GM19099 (cell line): Measurements from ENCODE around the gene BTBD18.

ENCODE experiments used
- POLR2A ChIP-seq: IDR thresholded peaks from 3 replicates; pipeline ENCODE4 v1.6.1; 2011; ENCODE audit warnings: low read depth; ENCODE audit not compliant: insufficient read length; ENCODE audit errors: extremely low read depth

Gene BTBD18

GRCh38 chr11:57762235-57762861 lies 10.7 kb upstream of the BTBD18 start:
- TF ChIP-seq POLR2A = no peak

DNA sequence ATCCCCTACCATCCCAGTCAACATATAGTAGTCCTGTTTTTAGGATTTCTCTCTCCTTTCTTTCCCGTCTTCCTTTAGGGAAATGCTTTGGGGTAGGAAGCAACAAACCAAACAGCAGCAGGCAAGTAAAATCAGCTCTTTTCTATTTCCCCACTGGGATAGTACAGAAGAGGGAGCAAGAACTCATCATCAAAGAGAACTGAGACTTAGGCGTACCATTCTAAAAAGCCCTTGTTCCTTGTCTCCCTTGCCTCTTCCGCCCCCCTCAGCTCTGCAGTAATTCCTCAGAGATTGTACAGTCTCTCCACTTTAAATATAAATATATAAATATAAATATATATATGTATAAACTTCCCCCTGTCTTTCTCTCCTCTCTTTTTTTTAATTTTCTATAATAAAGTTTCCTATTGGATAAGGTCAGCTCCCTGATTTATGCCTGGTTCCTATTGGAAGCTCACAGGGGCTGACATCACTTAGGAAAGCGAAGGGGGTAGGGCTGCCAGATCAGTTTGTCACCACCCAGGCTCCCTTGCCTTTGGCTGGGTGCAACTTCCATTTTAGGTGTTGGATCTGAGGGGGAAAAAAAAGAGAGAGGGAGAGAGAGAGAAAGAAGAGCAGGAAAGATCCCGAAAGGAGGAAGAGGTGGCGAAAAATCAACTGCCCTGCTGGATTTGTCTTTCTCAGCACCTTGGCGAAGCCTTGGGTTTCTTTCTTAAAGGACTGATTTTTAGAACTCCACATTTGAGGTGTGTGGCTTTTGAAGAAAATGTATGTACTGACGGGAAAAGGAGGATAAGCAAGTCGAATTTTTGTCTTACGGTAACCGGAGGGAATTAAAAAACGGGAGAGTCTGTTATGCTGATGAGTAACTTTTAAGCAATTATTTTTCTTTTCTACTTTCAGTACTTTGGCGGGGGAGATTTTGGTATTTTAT lies 9.9 kb upstream of the BTBD18 start, which contains the start of gene CTNND1:
Gene CTNND1, plus strand, starts transcription at position 502 of the 934 bp plus-strand sequence. CDS start 29,677 bp downstream, outside the sequence.
- TF ChIP-seq POLR2A = peak; percentile 60

DNA sequence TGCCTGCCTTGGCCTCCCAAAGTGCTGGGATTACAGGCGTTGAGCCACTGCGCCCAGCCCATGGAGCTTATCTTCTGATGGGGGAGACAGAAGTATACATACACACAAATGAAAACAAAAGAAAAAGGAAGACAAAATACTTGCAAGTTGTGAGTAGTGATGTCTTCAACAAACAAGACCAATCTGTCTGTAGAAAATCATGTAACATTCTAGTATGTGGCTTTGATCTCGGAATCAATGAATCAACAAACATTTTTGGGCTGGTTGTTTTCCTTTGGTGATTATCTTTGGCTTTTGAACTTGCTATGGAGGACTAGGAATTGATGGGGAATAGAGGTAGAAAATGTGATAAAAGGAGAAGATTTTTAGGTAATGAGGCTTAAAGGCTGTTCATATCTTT lies 6.6 kb upstream of the BTBD18 start:
- TF ChIP-seq POLR2A = no peak

DNA sequence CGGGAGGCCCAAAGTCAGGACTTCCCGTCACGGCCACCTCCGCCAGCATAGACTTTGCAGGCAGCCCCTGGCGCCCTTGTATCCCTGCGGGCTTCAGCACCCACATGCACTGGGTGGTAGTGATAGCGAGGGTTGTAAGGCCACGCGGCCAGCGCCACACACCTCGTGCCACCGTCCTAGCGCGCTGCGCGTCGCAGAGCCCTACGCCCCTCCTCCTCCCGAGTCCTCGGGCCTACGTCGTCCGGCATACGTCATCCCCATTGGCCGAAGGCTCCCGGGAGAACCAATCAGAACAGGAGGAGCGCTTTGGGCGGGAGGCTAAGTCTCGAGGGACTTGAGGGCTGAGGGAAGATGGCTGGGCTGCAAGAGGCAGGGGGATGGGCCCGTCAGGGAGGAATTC lies 1.3 kb upstream of the BTBD18 start:
- TF ChIP-seq POLR2A = no peak

GRCh38 chr11:57751176-57751575 lies 443 bp downstream of the BTBD18 start:
- TF ChIP-seq POLR2A = no peak

DNA sequence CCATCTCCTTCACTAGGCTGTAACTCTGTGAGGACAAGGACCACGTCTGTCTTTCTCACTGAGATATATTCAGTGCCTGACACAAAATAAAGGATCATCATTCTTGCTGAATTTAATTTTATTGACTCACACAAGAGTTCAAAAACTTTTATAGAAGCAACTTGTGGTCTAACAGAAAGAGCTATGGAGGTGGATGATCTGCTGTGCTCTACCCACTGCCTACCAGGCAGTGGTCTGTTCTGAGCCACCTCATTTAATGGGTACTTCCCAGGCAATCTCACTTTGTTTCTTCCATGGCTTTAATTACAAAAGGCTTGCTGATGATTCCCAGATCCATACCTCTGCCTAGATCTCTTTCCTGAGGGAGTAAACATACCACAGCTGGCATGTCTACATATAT lies 4.7 kb downstream of the BTBD18 start:
- no peak for TF ChIP-seq POLR2A

DNA sequence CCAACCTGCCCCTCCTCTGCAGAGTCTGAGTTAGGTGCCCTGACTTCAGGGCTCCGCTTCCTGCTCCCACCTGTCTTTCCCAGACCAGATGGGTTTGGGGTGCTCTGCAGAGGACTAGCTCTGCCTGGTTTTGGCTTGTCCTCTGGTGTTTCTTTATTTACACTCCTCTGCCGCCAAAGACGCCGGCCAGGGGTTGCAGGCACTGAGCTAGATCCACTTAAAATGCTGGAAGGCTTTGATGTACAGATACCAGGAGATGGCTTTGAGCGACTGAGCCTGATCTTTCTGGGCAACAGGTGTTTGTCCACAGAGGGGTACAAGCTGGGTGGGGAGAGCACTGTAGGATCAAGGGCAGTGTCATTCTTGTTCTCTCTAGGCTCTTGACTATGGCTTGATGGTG lies 6.4 kb downstream of the BTBD18 start:
- no peak for TF ChIP-seq POLR2A

DNA sequence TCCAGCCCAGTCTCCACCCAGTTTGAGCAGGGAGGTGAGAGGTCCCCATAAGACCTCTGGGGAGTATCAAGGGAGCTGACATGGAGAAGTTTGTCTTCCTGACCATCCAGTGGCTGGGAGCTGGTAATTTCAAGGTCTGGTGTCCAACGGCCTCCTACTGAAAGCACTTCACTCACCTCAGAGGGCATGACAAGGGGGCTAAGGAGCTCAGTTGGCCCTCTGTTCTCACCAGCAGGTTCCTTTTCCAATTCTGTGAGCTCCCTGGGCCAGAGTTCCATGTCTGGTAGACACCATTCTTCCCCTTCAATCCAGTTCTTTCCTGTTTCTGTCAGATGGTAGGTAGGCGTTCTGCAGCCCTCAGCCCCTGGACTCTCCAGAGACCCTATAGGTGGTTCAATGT lies 7.3 kb downstream of the BTBD18 start:
- TF ChIP-seq POLR2A = no peak

GRCh38 chr11:57742087-57742452 lies 9.5 kb downstream of the BTBD18 start:
- no peak for TF ChIP-seq POLR2A

DNA sequence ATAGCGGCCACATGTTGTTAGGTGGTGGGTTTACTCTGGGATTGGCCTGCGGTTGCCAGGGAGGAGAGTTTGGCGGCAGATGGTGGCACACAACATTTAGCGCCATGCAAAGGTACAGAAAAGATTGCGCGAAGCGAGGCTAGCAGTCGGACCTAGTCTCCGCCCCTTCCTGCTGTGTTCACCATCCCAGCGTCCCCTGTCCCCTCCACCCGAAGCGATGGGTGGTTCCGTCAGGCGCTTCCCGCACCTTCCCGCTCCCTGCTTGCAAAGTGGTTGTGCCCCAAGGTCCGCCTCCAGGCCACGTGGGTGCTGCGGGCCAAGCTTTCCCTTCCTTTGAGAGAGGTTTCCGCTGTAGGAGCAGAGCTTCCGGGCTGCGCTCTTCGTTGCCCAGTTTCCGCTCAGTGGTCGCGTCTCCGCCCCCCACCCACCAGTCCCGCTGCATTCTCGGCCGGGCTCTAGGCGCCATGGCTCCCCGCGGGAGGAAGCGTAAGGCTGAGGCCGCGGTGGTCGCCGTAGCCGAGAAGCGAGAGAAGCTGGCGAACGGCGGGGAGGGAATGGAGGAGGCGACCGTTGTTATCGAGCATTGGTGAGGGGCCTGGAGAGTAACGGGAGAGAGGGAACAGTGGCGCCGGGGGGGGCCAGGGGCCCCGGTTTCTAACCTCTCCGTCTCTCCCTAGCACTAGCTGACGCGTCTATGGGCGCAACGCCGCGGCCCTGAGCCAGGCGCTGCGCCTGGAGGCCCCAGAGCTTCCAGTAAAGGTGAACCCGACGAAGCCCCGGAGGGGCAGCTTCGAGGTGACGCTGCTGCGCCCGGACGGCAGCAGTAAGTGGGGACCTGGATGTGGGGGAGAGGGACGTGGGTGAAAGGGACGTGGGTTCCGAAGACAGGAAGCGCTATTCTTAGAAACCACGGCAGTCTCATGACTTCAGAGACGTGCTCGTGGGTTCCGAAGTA lies 10.2 kb downstream of the BTBD18 start, which contains the start of gene SELENOH:
Gene SELENOH, plus strand, starts transcription at position 360 of the 955 bp plus-strand sequence. Its CDS starts 105 bp downstream, at position 465.
- peak; percentile 89 for TF ChIP-seq POLR2A

DNA sequence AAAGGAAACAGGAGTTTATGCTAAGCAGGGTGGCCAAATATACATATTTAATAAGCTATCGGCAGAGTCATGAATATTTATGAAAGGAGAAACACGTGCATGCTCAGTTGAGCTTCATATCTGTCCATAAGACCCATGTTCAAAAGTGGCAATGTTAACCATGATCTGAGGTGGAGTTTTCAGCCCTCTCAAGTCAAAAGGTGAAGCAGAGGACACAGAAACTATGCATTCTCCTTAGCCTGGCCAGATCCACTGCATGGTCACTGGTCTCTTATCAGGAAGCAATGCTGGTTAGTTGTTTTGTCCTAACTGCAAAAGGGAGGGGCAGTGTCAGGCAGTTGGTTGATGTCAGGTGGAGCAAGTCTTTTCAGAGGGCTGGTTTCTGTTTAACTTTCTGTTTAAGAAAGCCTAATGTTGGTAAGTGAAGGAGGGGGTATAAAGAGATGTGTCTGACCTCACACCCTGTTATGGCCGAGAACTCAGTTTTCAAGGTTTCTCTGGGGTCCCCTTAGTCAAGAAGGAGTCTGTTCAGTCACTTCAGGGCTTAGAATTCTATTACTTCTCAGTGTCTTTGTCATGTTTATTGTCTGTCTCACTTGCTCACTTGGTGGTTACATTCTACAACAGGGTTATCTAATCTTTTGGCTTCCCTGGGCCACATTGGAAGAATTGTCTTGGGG lies 15.9 kb downstream of the BTBD18 start:
- TF ChIP-seq POLR2A = no peak

DNA sequence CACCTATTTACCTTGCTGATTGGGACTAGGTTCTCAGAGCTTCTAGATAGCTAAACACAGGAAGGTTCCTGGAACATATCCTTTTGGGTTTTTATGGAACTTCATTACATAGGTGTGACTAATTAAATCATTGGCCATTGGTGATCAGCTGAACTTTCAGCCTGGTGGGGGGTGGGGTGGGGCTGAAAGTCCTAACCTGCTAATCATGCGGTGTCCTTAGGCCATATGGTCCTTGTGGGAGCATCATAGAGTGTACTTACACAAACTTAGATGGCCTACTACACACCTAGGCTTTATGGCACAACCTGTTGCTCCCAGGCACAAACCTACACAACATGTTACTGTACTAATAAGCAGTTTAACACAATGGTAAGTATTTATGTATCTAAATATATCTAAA lies 19.0 kb downstream of the BTBD18 start:
- no peak for TF ChIP-seq POLR2A

GRCh38 chr11:57729479-57729878 lies 22.1 kb downstream of the BTBD18 start:
- no peak for TF ChIP-seq POLR2A

GRCh38 chr11:57728829-57729228 lies 22.8 kb downstream of the BTBD18 start:
- TF ChIP-seq POLR2A = no peak
